HG03066 (cell line): ENCODE measurements around the gene TPST2.
"Not testable (repeated sequence)": the region's sequence is repeated elsewhere in the genome, so short reads cannot be mapped to it uniquely, and the experiment has no call there.

Experiments
- ATAC-seq: cut with Tn5 transposase; IDR thresholded peaks from one replicate; pipeline ENCODE4 v1.9.1; 2021; ENCODE audit warnings: low read depth; ENCODE audit not compliant: unreplicated experiment

TPST2 gene

DNA sequence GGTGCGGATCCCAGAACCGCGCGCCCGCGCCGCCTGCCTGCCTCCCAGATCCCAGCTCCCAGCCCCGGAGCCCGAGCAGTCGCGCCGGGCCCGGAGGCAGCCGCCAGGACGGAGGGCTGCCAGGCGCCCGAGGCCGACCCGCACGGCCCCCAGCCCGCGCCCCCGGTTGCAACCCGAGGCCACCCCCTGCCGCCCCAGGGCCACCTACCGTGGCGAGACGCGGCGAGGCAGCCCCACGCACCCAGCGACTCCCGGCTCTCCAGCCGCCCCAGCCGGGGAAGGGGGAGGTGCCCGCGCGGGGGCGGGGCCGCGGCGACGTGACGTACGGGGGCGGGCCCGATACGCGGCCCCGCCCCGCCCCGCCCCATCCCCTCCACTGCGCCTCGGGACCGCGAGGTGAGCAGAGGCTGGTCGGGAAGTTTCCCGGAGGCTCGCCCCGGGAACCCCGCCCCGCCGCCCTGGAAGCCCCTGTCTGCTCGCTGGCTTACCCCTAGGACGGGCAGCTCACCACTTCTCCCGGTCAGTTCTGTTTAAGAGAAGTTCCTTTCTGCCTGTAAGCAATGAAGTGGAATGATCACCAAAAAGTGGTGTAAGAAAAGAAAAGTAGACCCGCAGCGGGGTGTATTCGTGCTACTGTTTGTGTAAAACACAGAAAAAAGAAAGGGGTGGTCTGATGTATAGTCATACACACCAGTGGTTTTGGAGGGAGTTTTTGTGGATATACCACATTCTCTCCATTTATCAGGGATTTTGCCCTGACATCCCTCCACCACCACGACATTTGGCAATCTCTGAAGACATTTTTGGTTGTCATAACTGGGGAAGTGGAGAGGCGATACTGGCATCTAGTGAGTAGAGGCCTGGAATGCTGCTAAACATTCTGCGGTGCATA is at the start of gene TPST2:
TPST2 (minus strand) TSS at position 288 of the 892 bp plus-strand sequence. CDS start 48,502 bp downstream, outside the sequence.
- peak; percentile 46 for ATAC-seq

DNA sequence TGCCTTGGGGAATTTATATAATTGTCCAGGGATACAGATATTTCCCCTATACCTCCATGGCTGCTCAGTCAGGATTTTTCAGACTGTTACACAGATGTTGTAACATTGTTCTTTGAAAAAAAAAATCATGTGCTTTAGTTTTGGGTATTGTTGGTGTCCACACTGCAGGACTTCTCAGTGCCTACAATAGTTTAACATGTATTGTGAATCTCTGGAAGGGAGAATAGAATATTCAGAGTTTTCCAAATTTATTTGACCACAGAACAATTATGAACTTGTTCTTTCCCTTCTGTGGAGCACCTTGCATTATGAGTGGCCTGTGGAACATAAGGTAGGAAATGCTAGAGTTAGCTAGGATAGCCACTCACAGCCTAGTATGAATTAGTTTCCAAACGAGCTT is 46.4 kb upstream of the TPST2 start:
- no peak for ATAC-seq

DNA sequence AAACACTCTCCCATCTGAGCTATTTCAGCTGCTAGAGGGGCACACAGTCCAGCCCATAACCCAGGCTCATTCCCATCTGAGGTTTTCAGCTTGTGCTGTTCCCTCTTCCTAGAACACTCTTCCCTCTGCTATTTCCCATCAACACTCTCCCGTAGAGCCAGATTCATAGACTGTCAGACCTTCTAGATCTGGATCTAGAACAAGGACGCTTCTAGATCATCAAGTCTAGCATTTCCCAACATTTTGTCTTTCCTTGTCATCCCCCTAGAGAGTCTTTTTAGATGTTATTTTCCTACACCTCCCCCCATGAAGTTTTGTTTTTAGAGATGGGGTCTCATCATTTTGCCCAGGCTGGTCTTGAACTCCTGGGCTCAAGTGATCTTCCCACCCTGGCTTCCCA is 45.2 kb upstream of the TPST2 start:
- ATAC-seq: no peak

DNA sequence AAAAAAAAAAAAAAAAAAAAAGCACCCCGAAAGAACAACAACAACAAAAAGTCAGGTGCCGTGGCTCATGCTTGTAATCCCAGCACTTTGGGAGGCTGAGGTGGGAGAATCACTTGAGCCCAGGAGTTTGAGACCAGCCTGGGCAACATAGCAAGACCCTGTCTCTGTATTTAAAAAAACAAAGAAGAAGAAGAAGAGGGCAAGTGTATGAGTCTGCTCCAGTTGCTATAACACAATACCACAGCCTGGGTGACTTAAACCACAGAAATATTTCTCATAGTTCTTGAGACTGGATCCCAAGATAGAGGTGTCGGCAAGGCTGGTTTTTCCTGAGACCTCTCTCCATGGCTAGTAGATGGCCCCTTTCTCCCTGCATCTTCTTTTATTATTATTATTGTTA is 44.3 kb upstream of the TPST2 start:
- ATAC-seq: no peak

DNA sequence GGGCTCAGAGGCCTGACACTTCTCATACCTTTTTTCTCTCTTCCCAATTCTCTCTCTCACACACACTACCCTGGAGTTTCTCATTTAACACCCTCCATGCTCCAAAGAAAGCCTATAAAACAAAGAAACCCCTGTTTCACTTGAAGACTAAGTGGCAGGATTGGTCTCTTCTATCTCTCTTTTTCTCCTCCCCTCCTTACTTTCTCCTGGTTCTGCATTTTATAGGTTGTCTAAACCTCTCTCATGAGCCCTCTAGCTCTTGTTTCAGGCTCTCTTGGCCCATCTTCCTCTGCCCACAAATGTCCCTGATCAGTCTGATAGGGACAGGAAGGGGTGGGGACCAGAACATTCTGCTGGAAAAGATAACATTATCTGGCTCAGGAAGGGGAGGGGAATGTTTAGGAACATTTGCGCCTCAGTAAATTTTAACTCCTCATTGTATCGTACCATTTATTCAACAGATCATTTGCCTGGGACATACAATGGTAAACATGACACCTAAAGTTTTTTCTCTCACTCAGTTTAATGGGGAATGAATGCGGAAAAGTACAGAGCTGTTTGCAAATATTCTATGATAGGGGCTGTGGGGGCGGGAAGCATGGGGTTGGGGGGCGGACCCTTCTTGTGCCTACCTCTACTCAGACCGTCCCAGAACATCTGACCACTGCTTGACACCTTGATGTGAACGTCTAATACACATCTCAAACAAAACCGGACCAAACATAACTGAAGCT is 42.7 kb upstream of the TPST2 start:
- ATAC-seq: no peak

DNA sequence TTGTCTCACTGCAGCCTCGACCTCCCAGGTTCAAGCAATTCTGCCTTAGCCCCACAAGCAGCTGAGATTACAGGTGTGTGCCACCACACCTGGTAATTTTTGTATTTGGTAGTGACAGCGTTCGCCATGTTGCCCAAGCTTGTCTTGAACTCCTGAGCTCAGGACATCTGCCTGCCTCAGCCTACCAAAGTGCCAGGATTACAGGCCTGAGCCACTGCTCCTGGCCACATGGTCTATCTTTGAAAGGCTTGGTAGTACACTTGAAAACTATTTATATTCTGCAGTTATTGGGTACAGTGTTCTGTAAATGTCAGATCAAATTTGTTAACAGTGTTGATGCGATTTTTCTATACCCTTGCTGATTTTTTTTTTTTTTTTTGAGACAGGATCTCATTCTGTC is 41.4 kb upstream of the TPST2 start:
- ATAC-seq: no peak

DNA sequence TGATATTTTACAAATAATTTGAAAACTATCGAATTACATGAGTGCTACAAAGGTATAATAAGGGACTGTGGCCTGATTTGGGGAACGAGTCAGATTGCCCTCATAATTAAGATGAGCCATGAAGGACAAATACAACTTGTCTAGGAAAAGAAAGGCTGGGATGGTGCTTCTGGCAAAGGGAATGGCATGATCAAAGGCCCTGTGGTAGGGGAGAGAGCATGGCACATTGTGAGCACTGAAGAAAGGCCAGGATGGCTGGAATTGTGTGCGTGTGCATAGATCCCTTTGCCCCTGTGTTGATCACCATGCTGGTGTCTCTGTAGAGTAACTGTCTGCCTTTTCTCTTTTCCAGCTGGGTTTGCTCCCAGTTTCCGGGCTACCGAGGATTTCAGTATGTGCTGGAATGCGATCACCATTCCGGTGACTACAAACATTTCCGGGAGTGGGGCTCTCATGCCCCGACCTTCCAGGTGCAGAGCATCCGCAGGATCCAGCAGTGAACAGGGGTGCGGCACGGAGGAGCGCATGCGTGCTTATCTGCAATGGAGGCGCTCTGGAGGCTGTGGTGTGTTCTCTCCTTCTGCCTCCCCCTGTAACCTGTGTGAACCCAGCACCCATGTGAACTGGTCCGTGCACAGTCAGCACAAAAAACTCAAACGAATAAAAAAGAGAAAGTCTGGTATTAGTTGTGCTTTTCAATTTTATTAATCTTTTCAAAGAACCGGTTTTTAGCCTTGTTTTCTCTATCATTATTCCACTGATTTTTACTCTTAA is 40.2 kb upstream of the TPST2 start:
- no peak for ATAC-seq

DNA sequence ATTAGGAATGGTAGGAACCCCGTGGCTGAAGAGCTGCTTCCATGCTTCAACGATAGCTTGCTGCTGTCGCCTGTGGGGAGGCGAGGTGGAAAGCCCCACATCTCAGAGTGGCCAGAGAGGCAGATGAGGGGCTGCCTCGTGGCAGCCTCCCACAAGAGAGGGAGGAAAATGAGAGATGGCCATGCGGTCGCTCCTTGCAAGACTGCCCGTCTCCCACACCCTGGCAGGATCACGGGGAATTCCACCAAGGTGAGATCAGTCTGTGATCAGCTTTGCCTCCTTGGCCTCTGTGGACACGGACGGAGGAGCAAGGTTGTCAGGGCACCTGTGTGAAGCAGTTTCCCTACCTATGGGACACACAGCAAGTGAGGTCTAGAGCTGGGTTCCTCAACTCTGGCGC is 34.9 kb upstream of the TPST2 start:
- ATAC-seq: no peak

DNA sequence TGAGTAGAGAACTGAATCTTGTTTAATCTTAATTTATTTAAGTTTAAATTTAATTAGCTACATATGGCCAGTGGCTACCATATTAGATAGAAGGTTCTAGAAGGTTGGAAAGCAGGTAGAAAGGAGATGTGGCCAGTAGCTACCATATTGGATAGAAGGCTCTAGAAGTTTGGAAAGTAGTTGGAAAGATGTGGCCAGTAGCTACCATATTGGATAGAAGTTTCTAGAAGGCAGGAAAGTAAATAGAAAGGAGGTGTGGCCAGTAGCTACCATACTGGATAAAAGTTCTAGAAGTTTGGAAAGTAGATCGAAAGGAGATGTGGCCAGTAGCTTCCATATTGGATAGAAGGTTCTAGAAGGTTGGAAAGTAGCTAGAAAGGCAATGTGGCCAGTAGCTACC is 34.1 kb upstream of the TPST2 start:
- no peak for ATAC-seq

DNA sequence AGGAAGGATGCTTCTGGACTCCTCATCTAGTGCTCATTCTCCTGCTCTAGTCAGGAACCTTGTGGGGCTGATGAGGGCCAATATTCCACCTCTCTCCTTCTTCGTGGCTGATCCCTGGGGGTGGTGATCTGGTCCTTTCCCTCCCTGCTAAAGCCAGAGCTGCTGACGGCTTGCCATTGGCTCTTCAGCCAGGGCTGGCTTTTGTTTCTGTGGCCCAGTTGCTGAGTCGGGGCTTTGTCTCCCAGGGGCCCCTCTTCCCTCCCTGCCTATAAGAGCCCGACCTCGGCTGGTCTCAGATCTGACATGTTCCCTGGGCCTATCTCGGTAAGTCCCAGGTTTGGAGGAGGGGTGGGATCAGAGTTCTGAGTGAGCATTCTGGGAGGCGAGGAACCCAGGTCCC is 31.7 kb upstream of the TPST2 start, which contains the start of gene CRYBA4:
CRYBA4 (plus strand) TSS at position 301 of the 400 bp plus-strand sequence. CDS start 634 bp downstream, outside the sequence.
- ATAC-seq: no peak

DNA sequence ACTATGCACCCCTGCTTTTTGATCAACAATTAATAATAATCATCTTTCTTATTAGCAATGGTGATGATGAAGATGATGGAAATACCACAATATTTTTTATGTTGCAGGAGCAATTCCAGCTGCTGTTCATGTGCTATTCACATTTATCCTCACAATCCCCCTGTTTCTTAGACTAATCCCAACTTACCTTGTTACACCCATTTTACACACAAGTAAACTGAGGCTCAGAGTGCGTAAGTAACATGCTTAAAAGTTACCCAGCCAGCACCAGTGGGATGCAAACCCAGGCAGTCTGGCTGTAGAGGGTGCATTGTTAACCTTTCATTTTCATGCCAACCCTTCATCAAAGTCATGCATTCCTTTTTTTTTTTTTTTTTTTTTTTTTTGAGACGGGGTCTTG is 30.3 kb upstream of the TPST2 start:
- no peak for ATAC-seq

DNA sequence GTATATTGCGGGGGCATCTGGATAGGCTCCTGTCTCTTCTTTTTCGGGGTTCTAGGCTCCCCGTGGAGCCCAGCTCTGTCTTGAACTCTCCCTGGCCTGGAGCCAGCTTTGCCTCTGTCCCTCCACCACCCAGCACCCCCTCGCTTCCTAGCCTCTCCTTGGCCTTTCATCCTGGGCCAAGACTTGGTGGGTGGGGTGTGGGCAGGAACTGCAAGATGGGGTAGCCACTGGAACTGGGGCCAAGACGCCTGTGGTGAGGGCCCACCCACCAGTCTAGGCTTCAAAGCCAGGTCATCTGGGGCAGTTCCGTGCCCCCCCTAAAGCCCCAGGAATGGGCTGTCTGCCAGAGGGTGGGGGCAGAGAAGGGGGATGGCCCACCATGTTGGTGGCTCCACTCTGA is 29.6 kb upstream of the TPST2 start:
- ATAC-seq: no peak

DNA sequence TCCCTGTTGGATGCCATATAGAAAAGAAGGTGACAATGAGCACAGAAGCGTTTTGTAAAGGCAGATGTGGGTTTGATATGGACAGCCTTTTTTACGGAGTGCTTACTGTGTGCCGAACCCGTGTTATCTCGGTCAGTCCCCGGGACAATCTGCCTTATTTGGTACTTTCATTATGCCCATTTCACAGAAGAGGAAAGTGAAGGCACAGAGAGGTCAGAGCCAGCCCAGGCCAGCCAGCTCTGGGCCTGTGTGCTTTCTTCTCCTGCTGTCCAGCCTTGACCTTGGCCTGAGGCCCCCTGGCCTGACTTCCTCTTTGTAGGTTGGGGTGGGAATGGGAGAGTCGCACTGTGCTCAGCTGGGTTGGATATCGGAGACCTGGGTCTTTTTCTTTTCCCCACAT is 28.5 kb upstream of the TPST2 start:
- ATAC-seq: no peak

DNA sequence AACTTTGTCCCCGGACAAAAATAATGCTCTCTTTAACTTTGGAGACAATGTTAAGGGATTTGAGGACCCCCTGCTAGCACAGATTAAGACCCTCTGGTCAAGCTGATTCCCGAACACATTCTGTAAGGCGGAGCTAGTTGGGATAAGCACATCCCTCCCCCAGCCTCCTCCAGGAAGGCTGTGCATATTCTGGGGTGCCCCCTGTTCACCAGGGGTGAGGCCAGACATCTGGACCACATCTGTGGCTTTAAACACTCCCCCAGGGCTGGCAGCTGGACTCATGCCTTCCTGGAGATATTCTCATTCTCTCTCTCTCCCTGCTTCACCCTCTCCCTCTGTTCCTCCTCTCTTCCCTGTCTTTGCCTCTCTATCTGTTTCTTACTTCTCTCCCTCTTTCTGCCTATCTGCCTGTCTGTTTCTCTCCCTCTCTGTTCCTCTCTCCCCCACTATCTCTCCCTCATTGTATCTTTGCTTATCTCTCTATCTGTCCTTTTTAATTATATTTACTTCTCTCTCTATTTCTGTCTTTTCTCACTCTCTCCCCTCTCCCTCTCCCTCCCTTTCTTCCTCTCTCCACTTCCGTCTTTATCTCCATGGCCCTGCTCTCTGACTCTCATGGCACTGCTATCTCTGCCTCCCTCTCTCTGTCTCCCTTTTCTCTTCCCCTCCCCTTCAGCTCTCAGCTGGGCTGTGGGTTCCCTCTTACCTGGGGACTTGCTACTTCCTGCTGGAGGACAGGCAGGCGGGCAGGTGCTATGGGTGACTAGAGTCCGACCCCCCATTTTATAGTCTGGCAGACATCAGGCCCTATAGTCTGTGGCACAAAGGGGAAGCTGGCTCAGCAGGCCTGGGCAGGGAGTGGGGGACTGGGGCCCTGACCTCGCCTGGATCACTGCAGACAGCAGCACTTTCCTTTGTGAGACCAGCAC is 27.6 kb upstream of the TPST2 start, which contains the start of gene CRYBB1:
CRYBB1 (minus strand) TSS at position 757 of the 929 bp plus-strand sequence. CDS start 1,708 bp downstream, outside the sequence.
- ATAC-seq: no peak

DNA sequence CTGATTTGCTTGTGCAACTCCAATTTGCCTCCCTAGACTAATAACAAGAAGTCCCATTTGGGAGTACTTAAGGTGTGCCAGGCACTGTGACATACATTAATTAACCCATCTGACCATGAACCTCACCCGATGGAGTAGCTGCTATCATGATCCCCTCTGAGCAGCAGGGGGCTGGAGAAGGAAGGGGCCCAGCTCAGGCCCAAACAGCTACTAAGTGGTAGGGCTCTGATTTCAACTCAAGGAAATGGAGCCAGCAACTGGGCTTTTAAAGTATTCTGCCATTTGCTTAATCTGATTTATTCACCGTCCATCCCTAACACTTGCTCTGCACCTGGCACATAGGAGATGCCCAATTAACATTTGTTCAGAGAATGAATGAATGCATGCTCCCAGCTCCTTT is 26.7 kb upstream of the TPST2 start:
- no peak for ATAC-seq

DNA sequence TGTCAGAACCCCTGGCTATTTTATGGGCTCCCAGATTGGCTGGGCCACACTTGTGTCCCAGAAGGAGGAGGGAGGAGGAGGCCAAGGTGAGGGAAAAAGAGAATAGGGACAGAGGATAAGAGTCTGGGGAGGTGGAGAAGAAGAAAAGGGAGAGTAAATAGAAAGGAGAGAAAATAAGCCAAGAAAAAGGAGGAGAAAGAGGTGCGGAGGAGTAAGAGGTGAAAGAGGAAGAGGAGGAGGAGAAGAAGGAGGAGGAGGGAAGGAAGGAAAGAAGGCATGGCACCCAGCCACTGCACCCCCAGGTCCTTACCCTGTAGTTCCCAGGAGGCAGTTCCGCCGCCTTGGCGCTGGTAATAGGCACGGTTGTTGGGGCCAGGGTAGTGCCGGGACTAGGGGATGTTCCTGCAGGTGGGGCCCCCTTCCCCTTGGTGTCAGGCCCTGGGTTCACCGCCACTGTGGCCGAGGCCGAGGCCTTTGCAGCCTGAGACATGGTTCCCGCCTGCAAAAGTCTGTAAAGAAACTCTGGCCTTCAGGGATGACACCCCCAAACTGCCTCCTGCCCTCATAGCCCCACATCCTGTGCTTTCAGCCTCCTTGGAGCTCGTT is 26.0 kb upstream of the TPST2 start:
- no peak for ATAC-seq

DNA sequence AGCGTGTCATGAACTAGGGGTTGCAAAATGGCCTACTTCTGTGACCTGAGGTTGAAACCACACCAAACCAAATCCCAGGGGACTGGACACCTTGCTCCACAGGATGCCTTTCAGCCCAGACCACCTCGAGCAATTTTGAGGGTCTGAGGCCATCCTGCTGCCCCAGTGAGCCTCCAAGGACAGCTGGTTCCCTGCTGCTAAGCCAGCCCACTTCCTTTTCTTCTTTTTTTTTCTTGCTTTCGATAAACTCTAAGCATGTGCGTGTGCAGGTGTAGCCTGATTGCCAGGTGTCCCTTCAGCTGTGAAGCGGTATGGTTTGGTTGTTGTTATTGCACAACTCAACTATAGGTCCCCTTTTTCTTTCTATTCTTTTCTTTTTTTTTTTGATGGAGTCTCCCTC is 25.2 kb upstream of the TPST2 start:
- peak; percentile 58 for ATAC-seq

DNA sequence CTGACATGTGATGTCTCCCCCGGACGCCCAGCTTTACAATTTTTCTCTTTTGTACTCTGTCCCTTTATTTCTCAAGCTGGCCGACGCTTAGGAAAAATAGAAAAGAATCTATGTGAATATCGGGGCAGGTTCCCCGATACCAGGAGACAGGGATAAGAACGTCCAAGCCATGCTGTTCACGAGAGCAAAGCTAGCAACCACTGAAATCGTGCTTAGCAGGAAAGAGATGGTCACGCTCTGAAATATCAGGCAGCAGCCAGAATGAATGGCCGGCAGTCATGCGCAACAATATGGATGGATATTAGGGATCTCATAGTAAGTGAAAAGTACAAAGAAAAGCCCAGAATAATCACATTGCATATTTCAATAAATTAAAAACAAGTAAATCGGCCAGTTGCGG is 24.4 kb upstream of the TPST2 start:
- ATAC-seq: no peak

DNA sequence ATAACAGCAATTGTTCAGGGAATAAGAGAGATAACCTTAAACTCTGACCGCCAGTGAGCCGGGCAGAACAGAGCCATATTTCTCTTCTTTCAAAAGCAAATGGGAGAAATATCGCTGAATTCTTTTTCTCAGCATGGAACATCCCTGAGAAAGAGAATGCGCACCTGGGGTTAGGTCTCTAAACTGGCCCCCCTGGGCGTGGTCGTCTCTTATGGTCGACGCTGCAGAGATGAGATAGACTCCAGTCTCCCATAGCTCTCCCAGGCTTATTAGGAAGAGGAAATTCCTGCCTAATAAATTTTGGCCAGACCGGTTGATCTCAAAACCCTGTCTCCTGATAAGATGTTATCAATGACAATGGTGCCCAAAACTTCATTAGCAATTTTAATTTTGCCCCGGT is 23.8 kb upstream of the TPST2 start:
- not testable (repeated sequence) for ATAC-seq
